Ovary (tissue), 3 donors: ENCODE measurements around the gene CCNDBP1.
"Not testable (repeated sequence)": the region's sequence is repeated elsewhere in the genome, so short reads cannot be mapped to it uniquely, and the experiment has no call there.

Experiments
- CTCF ChIP-seq, 3 donors: fragments of 450-650 bp in 2 of 3; fragments of 200-600 bp in 1 of 3; IDR thresholded peaks; one replicate each; pipeline versions ENCODE4 v1.5.1 to v1.8.0; 2016 to 2022; ENCODE audit warnings: antibody characterized with exemption in 3 of 3, mild to moderate bottlenecking in 1 of 3
- POLR2A ChIP-seq: fragments of 450-650 bp; IDR thresholded peaks from one replicate; pipeline ENCODE4 v1.6.1; 2017; ENCODE audit warnings: antibody characterized with exemption, mild to moderate bottlenecking, moderate library complexity
- donor health status: DM: no; HTN: no; CAD: no.

- not testable (repeated sequence) for TF ChIP-seq CTCF (IDR thresholded peaks at IDR 0.05); POLR2A
These were observed 8.1 kb upstream of the CCNDBP1 start for GRCh38 chr15:43177147-43177546.
